Endothelial cell of umbilical vein (primary cell): ENCODE measurements around the gene CHAC1. TPM values are rescaled to one million over a fixed set of nuclear protein-coding genes. Genes with fewer than 3 reads are reported as not detected.

Experiments
- BruUV-seq: library from RNA; stranded (reverse); fragments of 400-500 nt; replicated peaks from 2 replicates; lab custom pipeline; 2021; lab: Mats Ljungman, UMichigan
- CTCF ChIA-PET: fragments of 300-600, 350-600 bp; sonication (Branson Sonifier 250); formaldehyde crosslinking; loops from one replicate; lab custom pipeline; 2021; ENCODE audit warnings: antibody characterized with exemption, inconsistent platforms; lab: Charles Lee
- POLR2A ChIA-PET: fragments of 300-600, 350-600 bp; sonication (Branson Sonifier 250); formaldehyde crosslinking; loops from one replicate; lab custom pipeline; 2021; ENCODE audit warnings: antibody characterized with exemption, inconsistent platforms; lab: Charles Lee
- DNase-seq: peaks from one replicate; pipeline ENCODE4 v3.0.0-alpha.2; 2011; ENCODE audit warnings: low read depth, low spot score
- FAIRE-seq: peaks from 2 replicates; lab custom pipeline; 2011; peaks lifted over from hg19 to GRCh38; lab: Jason Lieb, UNC
- H2AFZ ChIP-seq: 2 replicates; pipeline ENCODE4 v1.6.0; 2012; ENCODE audit warnings: low read depth, low read length, control low read depth, inconsistent platforms
- H3K27ac ChIP-seq: 2 replicates; pipeline ENCODE4 v1.5.1; 2011; ENCODE audit warnings: low read depth, mild to moderate bottlenecking, control low read depth, low read length, moderate library complexity; ENCODE audit not compliant: insufficient read depth
- H3K27me3 ChIP-seq, 2 experiments: 2 replicates each; pipeline versions ENCODE4 v1.6.0 to v1.6.1; 2011; ENCODE audit warnings: low read length in 2 of 2, mixed read lengths in 1 of 2; ENCODE audit not compliant: control insufficient read depth in 2 of 2, insufficient read depth in 2 of 2
- H3K36me3 ChIP-seq, 2 experiments: 2 replicates in 1 of 2; 3 replicates in 1 of 2; pipeline ENCODE4 v1.5.1; 2011; ENCODE audit warnings: low read length in 2 of 2, mild to moderate bottlenecking in 1 of 2, moderate library complexity in 1 of 2; ENCODE audit not compliant: control insufficient read depth in 2 of 2, insufficient read depth in 2 of 2; ENCODE audit errors: extremely low read depth in 1 of 2
- H3K4me1 ChIP-seq: 3 replicates; pipeline ENCODE4 v1.5.1; 2011; ENCODE audit warnings: mild to moderate bottlenecking, low read length; ENCODE audit not compliant: control insufficient read depth, insufficient read depth; ENCODE audit errors: extremely low read depth
- H3K4me2 ChIP-seq: 2 replicates; pipeline ENCODE4 v1.6.1; 2011; ENCODE audit warnings: low read length, control low read depth, mixed read lengths; ENCODE audit not compliant: insufficient read depth
- H3K4me3 ChIP-seq, 3 experiments: fragments of 200-600 bp in 1 of 3; sonication (generic), shearing (Covaris generic) in 1 of 3; replicated peaks in 1 of 3; 2 replicates each; pipeline ENCODE4 v1.5.1; 2011 to 2016; ENCODE audit warnings: control low read depth in 3 of 3, low read length in 3 of 3, mild to moderate bottlenecking in 2 of 3, inconsistent platforms in 1 of 3, low read depth in 1 of 3, moderate library complexity in 1 of 3; ENCODE audit not compliant: insufficient read depth in 1 of 3
- H3K79me2 ChIP-seq: 2 replicates; pipeline ENCODE4 v1.6.0; 2012; ENCODE audit warnings: low read length, inconsistent platforms; ENCODE audit not compliant: control insufficient read depth, insufficient read depth
- H3K9ac ChIP-seq: replicated peaks from 2 replicates; pipeline ENCODE3; 2011; ENCODE audit warnings: low read length, control low read depth; ENCODE audit not compliant: insufficient read depth; ENCODE audit errors: extremely low read depth
- H3K9me1 ChIP-seq: replicated peaks from 3 replicates; pipeline ENCODE4 v1.6.0; 2011; ENCODE audit warnings: mild to moderate bottlenecking, low read length; ENCODE audit not compliant: control insufficient read depth, insufficient read depth; ENCODE audit errors: extremely low read depth
- H3K9me3 ChIP-seq: replicated peaks from 2 replicates; pipeline ENCODE4 v1.5.1; 2012; ENCODE audit warnings: low read length, inconsistent platforms; ENCODE audit not compliant: control insufficient read depth, insufficient read depth
- H4K20me1 ChIP-seq: replicated peaks from 2 replicates; pipeline ENCODE3; 2011; ENCODE audit warnings: mild to moderate bottlenecking, low read length; ENCODE audit not compliant: control insufficient read depth, insufficient read depth; ENCODE audit errors: extremely low read depth
- CTCF ChIP-seq, 2 donors: IDR thresholded peaks; 1 replicate in 1 of 2; 2 replicates in 1 of 2; pipeline ENCODE4 v1.5.1; 2011; ENCODE audit warnings: low read length in 2 of 2, mild to moderate bottlenecking in 2 of 2, moderate library complexity in 2 of 2, control low read depth in 1 of 2, inconsistent platforms in 1 of 2, low read depth in 1 of 2; ENCODE audit not compliant: insufficient read depth in 1 of 2; ENCODE audit errors: extremely low read depth in 1 of 2
- EZH2 ChIP-seq: IDR thresholded peaks from 2 replicates; pipeline ENCODE4 v1.6.1; 2012; ENCODE audit warnings: borderline replicate concordance, low read depth, mild to moderate bottlenecking, moderate library complexity, low read length, inconsistent platforms; ENCODE audit not compliant: severe bottlenecking
- FOS ChIP-seq: IDR thresholded peaks from 2 replicates; pipeline ENCODE4 v1.6.1; 2011; ENCODE audit warnings: mild to moderate bottlenecking, low read length, moderate library complexity, borderline replicate concordance; ENCODE audit not compliant: insufficient read depth
- GATA2 ChIP-seq: IDR thresholded peaks from 2 replicates; pipeline ENCODE4 v1.7.0; 2011; ENCODE audit warnings: low read depth, mild to moderate bottlenecking, moderate library complexity, mixed read lengths, low read length; ENCODE audit not compliant: insufficient read length, insufficient read depth
- JUN ChIP-seq: IDR thresholded peaks from 2 replicates; pipeline ENCODE4 v1.6.1; 2011; ENCODE audit warnings: borderline replicate concordance, low read depth; ENCODE audit not compliant: insufficient read length, insufficient read depth
- MAX ChIP-seq: IDR thresholded peaks from 2 replicates; pipeline ENCODE4 v1.6.1; 2011; ENCODE audit not compliant: insufficient read depth, insufficient read length
- MYC ChIP-seq: IDR thresholded peaks from one replicate; pipeline ENCODE4 v1.6.1; 2011; ENCODE audit warnings: mild to moderate bottlenecking, low read depth, low read length
- POLR2A ChIP-seq: IDR thresholded peaks from 2 replicates; pipeline ENCODE4 v1.6.1; 2012; ENCODE audit warnings: low read depth, mild to moderate bottlenecking, control low read depth, low read length
- POLR2AphosphoS5 ChIP-seq: IDR thresholded peaks from 2 replicates; pipeline ENCODE4 v1.6.1; 2012; ENCODE audit warnings: low read depth, mild to moderate bottlenecking, control low read depth, low read length, moderate library complexity; ENCODE audit not compliant: insufficient read depth
- dilution Hi-C: fragments of 300-500 bp; cut with MboI; formaldehyde crosslinking; loops from one replicate; pipeline ENCODE4 v1.15.0; 2019; ENCODE audit warnings: low sequenced_read_pairs; ENCODE audit not compliant: extremely low pct_ligation_motif_present
- intact Hi-C: fragments of 100-400 bp; cut with micrococcal nuclease; formaldehyde crosslinking; loops from one replicate; pipeline ENCODE4 v1.10.0; 2022
- polyA plus RNA-seq, 4 experiments: library from polyadenylated mRNA; depleted of rRNA in 3 of 4; stranded (reverse) in 3 of 4; unstranded in 1 of 4; fragments of >200 nt; gene quantifications; 2 replicates each; pipeline versions ENCODE4 v1.2.1 to v1.2.3, GENCODE V29; 2011 to 2012; ENCODE audit warnings: missing spikeins in 1 of 4
- total RNA-seq: library from RNA; stranded (reverse); gene quantifications from 2 replicates; pipeline ENCODE4 v1.2.3, GENCODE V29; 2021

Gene CHAC1
- total and polyA plus RNA-seq, 2 donors (not counting 3 experiments of a cell fraction or from before 2014, with no cell fraction given) = 4.6 to 25.7 TPM

GRCh38 chr15:40942337-40942854 lies 10.9 kb upstream of the CHAC1 start:
- Histone ChIP-seq H3K9ac (peak overlapping the region; percentile 86), H3K79me2 (no peaks in the 10 kb centered on the region), H3K27ac (peak overlapping the region; percentile 80), H3K4me1 (peaks cover 31% of the 10 kb centered on the region), H3K27me3 (no peaks in the 10 kb centered on the region), H3K9me1 (no peaks in the 10 kb centered on the region), H3K36me3 (peaks cover 0 to 13% of the 10 kb centered on the region in 2 experiments), H4K20me1 (no peaks in the 10 kb centered on the region), H3K9me3 (no peaks in the 10 kb centered on the region), H3K4me2 (peak overlapping the region; percentile 86), H2AFZ (peak overlapping the region; percentile 55), H3K4me3 (peak overlapping the region; percentile 24 to 46 (median 37))
- dilution Hi-C loops = no loop called here
- BruUV-seq = TSS peak; percentile 16
- intact Hi-C loops = loop anchor here (1.0 to 10.0 kb wide), 3 partner anchors 11 to 290 kb away; partner anchors contain the start of genes CHAC1, CHP1, EXD1 and INO80
- ChIA-PET POLR2A (interaction anchor here (0.6 to 4.5 kb wide), 7 partner anchors 11 to 502 kb away, joined by 3 to 51 read pairs (median 19); partner anchors contain the start of genes CHAC1 and DLL4), CTCF (interaction anchor here (0.6 to 5.1 kb wide), 31 partner anchors 12 to 718 kb away, joined by 3 to 303 read pairs (median 6); partner anchors contain the start of genes CHAC1, DLL4, INO80 and MGA)
- DNase-seq = no peak
- FAIRE-seq = peak; percentile 46
- TF ChIP-seq POLR2AphosphoS5 (no peak), CTCF (IDR thresholded peaks at IDR 0.05; ENCODE audit: extremely low read depth in 1 of 2, insufficient read depth in 1 of 2, low read depth in 1 of 2, low read length in 2 of 2) (no peak), MYC (no peak), MAX (no peak), FOS (no peak), EZH2 (no peak), GATA2 (no peak), JUN (no peak), POLR2A (no peak)
